Measurements from ENCODE around the gene GNG3. TPM values are rescaled to one million over a fixed set of nuclear protein-coding genes. Genes with fewer than 3 reads are reported as not detected.
A peak's percentile ranks its signal among the peaks of the same experiment; 100 is the strongest.
"Not testable (repeated sequence)": the region's sequence is repeated elsewhere in the genome, so short reads cannot be mapped to it uniquely, and the experiment has no call there.

Gene GNG3
- not detected for total RNA-seq (ENCODE audit: insufficient read depth, low replicate concordance)

GRCh38 chr11:62707277-62707861 lies at the start of gene GNG3, which contains the start of gene BSCL2:
Gene GNG3 (plus strand): TSS chr11:62707676. CDS start chr11:62708296, 620 bp downstream.
Gene BSCL2 (minus strand): TSS chr11:62707424. CDS start chr11:62707195, 229 bp downstream.
- peak; percentile 47 for DNase-seq (ENCODE audit: low spot score)

- no peak for DNase-seq (ENCODE audit: low spot score)
Observed at GRCh38 chr11:62664405-62665074, 42.9 kb upstream of the GNG3 start.

- DNase-seq (ENCODE audit: low spot score), result peak; percentile 96
Observed at GRCh38 chr11:62665075-62665598, 42.3 kb upstream of the GNG3 start, which contains the start of the genes C11orf98 and CSKMT. Gene C11orf98 (minus strand): TSS chr11:62665210. CDS start chr11:62665169, 41 bp downstream. Gene CSKMT (plus strand): TSS chr11:62665312. CDS start chr11:62665880, 568 bp downstream.

GRCh38 chr11:62665599-62666258 lies 41.7 kb upstream of the GNG3 start:
- DNase-seq (ENCODE audit: low spot score), result peak; percentile 74

GRCh38 chr11:62666259-62666926 lies 41.1 kb upstream of the GNG3 start:
- DNase-seq (ENCODE audit: low spot score), result no peak

GRCh38 chr11:62667460-62667859 lies 40.0 kb upstream of the GNG3 start:
- no peak for DNase-seq (ENCODE audit: low spot score)

- DNase-seq (ENCODE audit: low spot score), result no peak
Observed at GRCh38 chr11:62669420-62670161, 37.9 kb upstream of the GNG3 start.

GRCh38 chr11:62671236-62671607 lies 36.3 kb upstream of the GNG3 start:
- DNase-seq (ENCODE audit: low spot score), result no peak

GRCh38 chr11:62671608-62672389 lies 35.7 kb upstream of the GNG3 start, which contains the start of the genes LBHD1 and UQCC3:
Gene LBHD1 (minus strand): TSS chr11:62672267. CDS start chr11:62670031, 2,236 bp downstream.
Gene UQCC3 (plus strand): TSS chr11:62671673. CDS start chr11:62671746, 73 bp downstream.
- DNase-seq (ENCODE audit: low spot score), result peak; percentile 88

GRCh38 chr11:62673196-62673525 lies 34.3 kb upstream of the GNG3 start:
- DNase-seq (ENCODE audit: low spot score), result no peak

GRCh38 chr11:62675415-62675814 lies 32.1 kb upstream of the GNG3 start:
- DNase-seq (ENCODE audit: low spot score), result not testable (repeated sequence)

GRCh38 chr11:62676698-62677097 lies 30.8 kb upstream of the GNG3 start:
- no peak for DNase-seq (ENCODE audit: low spot score)

GRCh38 chr11:62677156-62677555 lies 30.3 kb upstream of the GNG3 start:
- no peak for DNase-seq (ENCODE audit: low spot score)

- no peak for DNase-seq (ENCODE audit: low spot score)
Observed at GRCh38 chr11:62677714-62678113, 29.8 kb upstream of the GNG3 start.

- DNase-seq (ENCODE audit: low spot score), result no peak
Observed at GRCh38 chr11:62678433-62678769, 29.1 kb upstream of the GNG3 start.

GRCh38 chr11:62678770-62679696 lies 28.4 kb upstream of the GNG3 start, which contains the start of gene UBXN1:
Gene UBXN1 (minus strand): TSS chr11:62679073. CDS start chr11:62678923, 150 bp downstream.
- DNase-seq (ENCODE audit: low spot score), result peak; percentile 93

GRCh38 chr11:62680825-62681240 lies 26.6 kb upstream of the GNG3 start:
- DNase-seq (ENCODE audit: low spot score), result peak; percentile 82

- no peak for DNase-seq (ENCODE audit: low spot score)
Observed at GRCh38 chr11:62682518-62682917, 25.0 kb upstream of the GNG3 start.
